NCI-H2107 (cell line): ENCODE measurements around the gene MPZL2.
"Not testable (repeated sequence)": the region's sequence is repeated elsewhere in the genome, so short reads cannot be mapped to it uniquely, and the experiment has no call there.

Source experiments
- DNase-seq: peaks from one replicate; lab custom pipeline; 2025; lab: John Stamatoyannopoulos, UW

MPZL2 gene

GRCh38 chr11:118263695-118264568 is at the start of gene MPZL2:
MPZL2 (minus strand) TSS chr11:118264297; CDS start chr11:118264153, 144 bp downstream.
- peak; percentile 28 for DNase-seq

DNA sequence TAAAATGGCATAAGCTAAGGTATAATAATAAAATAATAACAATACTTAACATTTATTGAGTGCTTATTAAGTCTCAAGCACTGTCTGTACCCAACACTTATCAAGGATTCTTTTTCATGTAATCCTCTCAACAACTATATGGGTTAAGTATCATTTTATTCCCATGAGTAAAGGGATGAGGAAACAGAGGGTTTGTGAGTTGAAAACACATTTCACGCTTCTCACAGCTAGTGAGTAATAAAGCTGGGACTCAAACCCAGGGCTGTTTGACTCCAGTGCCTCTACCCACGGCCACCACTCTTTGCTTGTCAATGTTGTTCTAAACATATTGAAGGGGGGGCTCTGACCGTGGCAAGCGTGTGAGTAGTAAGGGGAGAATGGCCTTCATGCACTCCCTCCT is 49.1 kb upstream of the MPZL2 start:
- no peak for DNase-seq

DNA sequence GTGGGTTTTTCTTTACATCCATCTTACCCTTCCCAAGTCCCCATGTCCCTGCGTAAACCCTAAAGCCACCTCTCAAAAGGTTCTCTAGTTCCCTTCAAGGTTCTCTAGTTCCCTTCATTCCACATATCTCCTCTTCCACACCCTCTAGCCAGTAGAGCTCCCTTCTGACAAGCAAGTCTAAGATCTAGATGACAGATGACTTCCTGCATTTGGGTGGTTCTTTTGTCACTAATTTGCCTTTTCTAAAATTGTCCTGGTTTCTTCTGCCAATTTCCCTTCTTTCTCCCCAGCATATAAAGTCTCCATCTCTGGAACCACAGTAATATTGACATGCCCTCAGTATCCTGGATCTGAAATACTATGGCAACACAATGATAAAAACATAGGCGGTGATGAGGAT is 48.2 kb upstream of the MPZL2 start:
- DNase-seq, result no peak

DNA sequence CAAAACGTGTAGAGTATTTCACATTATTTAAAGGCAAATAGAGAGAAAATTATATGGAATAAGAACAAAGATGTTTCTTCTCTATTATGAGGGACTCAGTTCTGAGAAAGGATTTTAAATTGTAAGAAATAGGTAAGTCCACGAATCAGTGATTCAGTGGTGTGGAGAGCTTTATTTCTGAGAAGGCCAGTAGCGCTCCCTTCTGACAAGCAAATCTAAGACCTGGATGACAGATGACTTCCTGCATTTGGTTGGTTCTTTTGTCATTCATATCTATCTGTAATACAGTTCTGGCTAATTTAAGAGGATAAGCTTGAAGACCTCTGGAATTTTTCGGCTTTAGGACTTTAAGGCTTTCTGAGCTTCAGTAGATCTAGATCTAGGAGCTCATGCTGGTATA is 47.4 kb upstream of the MPZL2 start:
- DNase-seq, result no peak

DNA sequence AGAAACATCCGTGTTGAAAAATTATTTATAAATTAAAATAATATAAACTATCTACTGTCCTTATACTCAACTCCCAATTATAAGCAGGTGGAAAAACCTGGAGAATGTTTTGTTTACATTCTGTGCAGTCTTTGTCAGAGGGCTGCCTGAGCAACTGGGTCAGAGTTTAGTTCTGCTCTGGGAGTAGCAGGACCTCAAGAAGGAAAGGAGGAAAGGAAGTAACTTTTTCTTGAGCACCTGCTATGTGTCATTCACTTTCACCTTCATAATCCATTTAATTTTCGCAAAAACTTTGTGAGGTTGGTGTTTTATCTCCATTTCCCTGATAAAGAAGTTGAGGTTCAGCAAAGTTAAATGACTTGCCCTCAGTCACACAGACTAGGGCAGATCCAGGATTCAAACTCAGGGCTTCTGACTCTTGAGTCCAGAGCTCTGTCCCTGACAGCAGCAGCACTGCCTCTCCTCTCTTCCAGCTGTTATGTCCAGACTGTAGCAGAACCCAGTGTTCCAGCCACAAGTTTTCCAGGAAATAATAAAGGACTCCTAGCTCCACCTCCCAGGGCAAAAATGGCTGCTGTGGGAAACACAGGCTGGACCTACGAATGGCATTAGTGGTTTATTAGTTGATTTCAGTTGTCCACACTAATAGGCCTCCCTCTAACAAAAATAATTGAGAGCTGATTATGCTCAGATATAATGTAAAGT is 46.8 kb upstream of the MPZL2 start:
- no peak for DNase-seq

DNA sequence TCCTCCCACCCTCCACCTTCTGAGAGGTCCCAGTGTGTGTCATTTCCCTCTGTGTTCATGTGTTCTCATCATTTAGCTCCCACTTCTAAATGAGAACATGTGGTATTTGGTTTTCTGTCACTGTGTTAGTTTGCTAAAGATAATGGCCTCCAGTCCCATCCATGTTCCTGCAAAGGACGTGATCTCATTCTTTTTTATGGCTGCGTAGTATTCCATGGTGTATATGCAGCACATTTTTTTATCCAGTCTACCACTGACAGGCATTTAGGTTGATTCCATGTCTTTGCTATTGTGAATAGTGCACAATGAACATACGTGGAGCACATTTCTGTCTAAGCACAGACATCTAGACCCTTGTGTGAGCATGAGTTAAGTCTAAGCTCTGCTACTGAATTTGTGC is 46.2 kb upstream of the MPZL2 start:
- no peak for DNase-seq

DNA sequence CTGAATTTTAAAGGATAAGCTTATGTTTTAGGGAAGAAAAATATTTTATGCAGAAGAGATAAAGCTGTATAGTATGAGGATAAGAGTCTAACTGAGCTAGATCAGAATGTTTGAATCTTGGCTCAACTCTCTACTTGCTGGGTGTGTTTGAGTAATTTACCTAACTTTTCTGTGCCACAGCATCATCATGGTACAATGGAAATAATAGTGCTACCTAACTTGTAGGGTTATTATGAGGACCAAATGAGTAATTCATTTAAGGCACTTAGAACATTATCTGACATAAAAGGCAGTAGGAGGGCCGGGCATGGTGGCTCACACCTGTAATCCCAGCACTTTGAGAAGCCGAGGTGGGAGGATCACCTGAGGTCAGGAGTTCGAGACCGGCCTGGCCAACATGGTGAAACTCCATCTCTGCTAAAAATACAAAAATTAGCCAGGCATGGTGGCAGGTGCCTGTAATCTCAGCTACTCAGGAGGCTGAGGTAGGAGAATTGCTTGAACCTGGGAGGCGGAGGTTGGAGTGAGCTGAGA is 45.0 kb upstream of the MPZL2 start:
- DNase-seq, result not testable (repeated sequence)

DNA sequence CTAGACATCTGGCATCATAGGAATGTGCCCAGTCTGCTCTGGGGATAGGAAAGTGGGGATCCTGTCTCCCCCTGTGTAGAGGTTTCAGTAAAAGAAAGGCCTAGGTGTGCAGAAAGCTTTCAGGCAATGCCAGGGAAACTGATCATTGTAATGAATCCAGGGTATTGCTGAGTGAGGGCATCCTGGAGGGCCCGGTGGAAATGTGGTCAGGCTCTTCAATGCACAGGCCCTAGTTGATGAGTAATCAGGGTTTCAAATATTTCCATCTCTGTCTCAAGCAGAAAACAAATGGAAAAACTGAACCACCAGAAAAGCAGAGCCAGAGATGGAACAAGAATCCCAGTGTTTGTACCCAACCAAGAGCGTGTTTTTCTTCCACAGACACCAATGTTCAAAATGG is 42.5 kb upstream of the MPZL2 start:
- no peak for DNase-seq

GRCh38 chr11:118305726-118306125 is 41.6 kb upstream of the MPZL2 start:
- no peak for DNase-seq

- DNase-seq, result no peak
Measured at GRCh38 chr11:118304568-118305248, 40.6 kb upstream of the MPZL2 start, which contains the start of gene CD3E. CD3E (plus strand) TSS chr11:118304730; CDS start chr11:118304953, 223 bp downstream.

GRCh38 chr11:118304227-118304567 is 40.1 kb upstream of the MPZL2 start:
- no peak for DNase-seq

DNA sequence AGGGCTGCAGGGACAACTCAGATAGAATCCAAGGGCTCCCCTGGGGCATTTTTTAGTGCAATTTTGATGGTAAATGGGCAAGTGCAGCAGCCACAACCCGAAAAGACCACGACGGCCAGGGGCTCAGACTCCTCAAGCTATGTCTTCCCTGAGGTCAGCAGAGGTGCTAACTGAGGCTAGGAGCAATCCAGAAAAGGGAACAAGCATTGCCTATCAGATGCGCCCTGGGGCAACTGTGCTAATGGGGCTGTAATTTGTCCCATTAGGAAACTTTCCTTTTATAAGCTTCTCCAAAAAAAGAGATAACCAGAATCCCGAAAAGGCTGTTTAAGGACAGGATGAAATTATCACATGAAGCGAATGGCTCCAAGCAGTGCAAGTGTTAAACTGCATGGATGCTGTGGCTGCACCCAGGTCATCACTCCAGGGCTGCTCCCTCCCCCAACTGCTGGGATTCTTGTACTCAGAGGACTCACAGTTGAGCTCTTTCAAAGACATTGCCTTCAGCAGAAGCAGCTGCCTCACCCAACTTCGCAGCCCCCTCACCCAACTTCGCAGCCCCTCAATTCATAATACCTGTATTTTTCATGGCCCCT is 37.6 kb upstream of the MPZL2 start:
- no peak for DNase-seq

DNA sequence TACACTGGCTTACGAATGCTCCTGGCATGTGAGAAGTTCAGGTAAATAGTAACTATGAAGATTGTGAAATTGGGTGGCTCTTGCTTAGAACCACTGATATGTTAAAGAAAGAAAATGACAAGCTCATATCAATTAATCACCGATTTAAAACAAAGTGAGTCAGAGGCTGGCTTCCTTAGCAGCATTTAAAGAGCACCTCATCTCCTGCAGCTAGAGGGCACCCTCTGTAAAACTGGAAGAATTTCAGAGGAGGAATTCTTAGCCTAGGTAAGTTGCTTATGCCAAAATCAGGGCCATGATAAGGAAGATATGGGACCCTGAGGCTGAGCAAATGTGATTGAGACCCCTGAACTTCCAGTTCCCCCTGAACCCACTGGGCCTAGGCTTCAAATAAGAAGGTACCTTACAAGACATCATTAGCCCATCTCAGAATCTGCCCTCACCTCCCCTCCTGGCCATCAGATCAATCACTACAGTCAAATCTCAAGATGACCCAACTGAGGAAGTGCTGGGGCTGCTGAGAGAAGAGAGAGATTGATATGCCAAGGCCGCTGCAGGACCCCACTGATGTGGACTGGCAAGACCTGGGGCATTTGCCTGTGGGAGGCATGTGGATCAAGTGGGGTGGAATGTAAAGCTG is 31.8 kb upstream of the MPZL2 start:
- no peak for DNase-seq

DNA sequence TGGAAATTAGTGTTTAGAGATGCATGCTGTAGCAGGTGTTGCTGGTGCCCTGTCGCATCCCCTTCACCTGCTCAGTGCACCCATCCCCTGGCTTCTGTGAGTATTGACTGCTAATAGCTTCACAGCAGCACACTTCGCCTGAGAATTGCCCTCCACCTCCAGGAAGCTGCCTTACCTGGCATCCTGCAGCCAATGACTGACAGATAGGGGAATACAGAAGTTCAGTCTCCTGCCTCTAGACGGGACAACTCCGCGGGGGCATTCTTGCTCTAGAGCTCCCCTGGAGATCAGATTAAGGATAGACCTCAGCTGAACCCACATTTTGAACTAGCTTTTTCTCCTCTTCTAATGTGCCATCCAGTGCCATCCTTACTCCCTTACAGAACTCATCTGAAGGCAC is 31.1 kb upstream of the MPZL2 start:
- no peak for DNase-seq

GRCh38 chr11:118294053-118294452 is 30.0 kb upstream of the MPZL2 start:
- DNase-seq, result no peak

DNA sequence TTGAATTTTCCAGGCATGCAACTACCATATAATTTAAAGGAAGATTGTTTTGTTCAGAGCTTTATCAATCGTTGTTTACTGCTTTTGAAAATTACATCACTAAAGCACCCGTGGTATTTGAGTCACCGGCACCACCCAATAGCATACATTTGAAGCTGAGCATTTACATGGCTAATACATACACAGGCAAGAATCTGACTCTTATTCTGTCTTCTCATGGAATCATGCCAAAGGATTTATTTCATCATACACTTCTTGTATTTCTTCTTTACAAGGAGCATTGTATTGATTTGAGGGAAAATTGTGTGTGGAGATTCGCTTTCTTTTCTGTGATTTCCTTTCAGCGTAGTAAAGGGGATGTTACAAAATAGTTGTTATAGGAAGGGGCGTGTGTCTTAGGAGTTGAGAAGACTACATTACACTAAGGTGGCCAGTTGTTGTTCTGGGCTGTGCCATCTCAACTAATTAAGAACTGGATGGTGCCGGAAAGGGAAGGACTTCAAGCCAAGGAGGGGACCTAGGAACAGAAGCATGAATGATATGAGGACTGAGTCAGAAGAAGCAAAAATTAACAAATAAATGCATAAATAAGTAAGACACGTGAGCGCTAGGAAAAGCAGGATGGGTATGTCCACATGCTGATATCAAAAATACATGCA is 27.5 kb upstream of the MPZL2 start:
- no peak for DNase-seq

GRCh38 chr11:118290923-118291322 is 26.8 kb upstream of the MPZL2 start:
- DNase-seq, result peak; percentile 7

DNA sequence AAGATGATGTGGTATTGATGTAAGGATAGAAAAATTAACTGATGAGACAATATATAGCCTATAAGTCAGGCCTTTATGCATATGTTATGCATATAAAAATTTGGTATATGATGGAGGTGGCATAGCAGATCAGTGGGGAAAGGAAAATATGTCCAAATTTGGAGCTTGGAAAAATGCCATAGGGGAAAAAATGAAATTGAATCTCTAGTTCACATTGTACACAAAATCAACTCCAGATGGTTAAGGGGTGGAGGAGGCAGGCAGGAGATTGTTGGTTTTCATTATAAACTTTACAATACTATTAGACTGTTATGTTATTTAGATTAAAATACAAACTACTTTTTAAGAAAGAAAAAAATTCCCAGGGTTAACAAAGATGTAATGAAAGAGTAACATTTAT is 25.3 kb upstream of the MPZL2 start:
- no peak for DNase-seq

GRCh38 chr11:118287006-118287405 is 22.9 kb upstream of the MPZL2 start:
- DNase-seq, result no peak

GRCh38 chr11:118286545-118286944 is 22.4 kb upstream of the MPZL2 start:
- no peak for DNase-seq

GRCh38 chr11:118283756-118284350 is 19.8 kb upstream of the MPZL2 start:
- no peak for DNase-seq
